ENCODE results near the gene GALNT14.

GALNT14 gene

DNA sequence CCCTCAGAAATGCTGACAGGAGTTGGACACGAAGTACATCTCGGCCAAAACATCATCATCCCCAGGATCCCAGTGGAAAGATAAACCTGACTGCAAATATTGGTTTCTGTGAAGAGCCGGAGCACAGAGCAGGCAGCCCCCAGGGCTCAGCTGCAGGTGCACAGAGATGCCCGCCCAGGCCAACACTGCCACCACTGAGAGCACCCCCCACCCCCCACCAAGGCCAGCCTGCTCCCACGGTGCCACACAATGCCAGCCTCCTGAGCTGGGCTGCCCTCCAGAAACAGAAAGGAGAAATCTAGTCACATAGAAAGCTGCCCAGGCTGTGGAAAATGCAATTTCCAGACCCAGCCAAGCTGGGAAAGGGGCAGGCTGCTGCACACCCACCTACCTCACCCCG, 71.7 kb downstream of the GALNT14 start:
- Histone ChIP-seq H3K27me3 (ENCODE audit: insufficient read depth, low read depth) (no peaks in the 10 kb centered on the region), H2AFZ (ENCODE audit: low read depth) (no peak overlapping the region), H3K27ac (no peak overlapping the region), H3K9ac (no peak overlapping the region), H3K79me2 (ENCODE audit: insufficient read depth, low read depth) (no peaks in the 10 kb centered on the region), H3K4me2 (no peak overlapping the region), H4K20me1 (ENCODE audit: insufficient read depth) (no peaks in the 10 kb centered on the region), H3K4me3 (IDR thresholded peaks at IDR 0.05; ENCODE audit: insufficient read depth, low read depth, low read length) (no peak overlapping the region), H3K4me1 (ENCODE audit: low read depth, poor library complexity, severe bottlenecking) (no peaks in the 10 kb centered on the region), H3K36me3 (ENCODE audit: insufficient read depth) (no peaks in the 10 kb centered on the region)
- no peak for TF ChIP-seq CTCF (conservative IDR thresholded peaks at IDR 0.05; ENCODE audit: low read depth, low read length)

DNA sequence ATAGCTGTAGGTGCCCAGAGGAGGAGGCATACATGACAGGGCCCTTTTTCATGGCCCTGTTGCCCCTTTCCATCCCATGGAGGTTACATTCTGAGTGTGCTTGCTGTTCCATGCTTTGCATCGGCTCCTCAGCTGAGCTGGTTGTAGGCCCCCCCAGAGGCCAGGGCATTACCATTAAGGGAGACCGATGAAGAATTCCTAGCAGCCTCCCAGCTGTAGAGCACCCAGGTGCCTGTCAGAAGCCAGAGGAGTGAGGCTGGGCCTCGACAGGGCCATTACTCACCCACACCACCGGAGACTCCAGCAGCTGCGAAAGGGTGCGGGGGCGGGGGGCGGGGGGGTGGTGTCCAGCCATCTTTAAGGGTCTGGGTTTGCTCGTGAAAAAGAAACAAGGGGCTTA, 72.2 kb downstream of the GALNT14 start:
- Histone ChIP-seq H3K9ac (no peak overlapping the region), H3K79me2 (ENCODE audit: insufficient read depth, low read depth) (no peaks in the 10 kb centered on the region), H3K27me3 (ENCODE audit: insufficient read depth, low read depth) (no peaks in the 10 kb centered on the region), H3K4me2 (no peak overlapping the region), H3K4me3 (IDR thresholded peaks at IDR 0.05; ENCODE audit: insufficient read depth, low read depth, low read length) (no peak overlapping the region), H3K36me3 (ENCODE audit: insufficient read depth) (no peaks in the 10 kb centered on the region), H4K20me1 (ENCODE audit: insufficient read depth) (no peaks in the 10 kb centered on the region), H2AFZ (ENCODE audit: low read depth) (no peak overlapping the region), H3K27ac (no peak overlapping the region), H3K4me1 (ENCODE audit: low read depth, poor library complexity, severe bottlenecking) (no peaks in the 10 kb centered on the region)
- no peak for TF ChIP-seq CTCF (conservative IDR thresholded peaks at IDR 0.05; ENCODE audit: low read depth, low read length)

GRCh38 chr2:31065356-31065755, 72.9 kb downstream of the GALNT14 start:
- Histone ChIP-seq H3K27me3 (ENCODE audit: insufficient read depth, low read depth) (no peaks in the 10 kb centered on the region), H3K4me3 (IDR thresholded peaks at IDR 0.05; ENCODE audit: insufficient read depth, low read depth, low read length) (no peak overlapping the region), H3K27ac (no peak overlapping the region), H3K79me2 (ENCODE audit: insufficient read depth, low read depth) (no peaks in the 10 kb centered on the region), H4K20me1 (ENCODE audit: insufficient read depth) (no peaks in the 10 kb centered on the region), H3K9ac (no peak overlapping the region), H3K36me3 (ENCODE audit: insufficient read depth) (no peaks in the 10 kb centered on the region), H3K4me1 (ENCODE audit: low read depth, poor library complexity, severe bottlenecking) (no peaks in the 10 kb centered on the region), H3K4me2 (no peak overlapping the region), H2AFZ (ENCODE audit: low read depth) (no peak overlapping the region)
- TF ChIP-seq CTCF (conservative IDR thresholded peaks at IDR 0.05; ENCODE audit: low read depth, low read length), result no peak

DNA sequence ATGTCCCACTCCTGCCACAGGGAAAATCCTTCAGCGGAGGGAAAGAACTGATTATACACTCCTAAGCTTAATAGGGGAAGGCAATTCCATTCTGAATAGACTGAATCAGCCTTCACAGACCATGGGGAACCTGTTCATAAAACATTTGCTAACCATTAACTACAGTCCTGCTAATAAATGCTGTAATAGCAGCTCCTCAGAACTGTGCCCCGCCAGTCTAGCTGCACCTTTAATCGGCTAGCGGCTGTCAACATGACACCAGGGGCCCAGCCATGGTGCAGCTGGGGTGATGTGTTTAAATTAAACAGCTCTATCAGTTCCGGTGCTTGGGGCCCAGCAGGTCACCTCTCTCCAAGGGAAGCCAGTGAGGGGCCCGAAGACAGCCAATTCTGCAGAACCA, 77.8 kb downstream of the GALNT14 start:
- H3K79me2 ChIP-seq (ENCODE audit: insufficient read depth, low read depth), result 0 out of 2 replicates have a peak, but pooled peaks cover 6% of the 10 kb centered on the region
- no peak overlapping the region for H3K4me3 ChIP-seq (IDR thresholded peaks at IDR 0.05; ENCODE audit: insufficient read depth, low read depth, low read length)
- no peak overlapping the region for H3K27ac ChIP-seq
- H3K36me3 ChIP-seq (ENCODE audit: insufficient read depth), result no peaks in the 10 kb centered on the region
- H3K4me2 ChIP-seq, result no peak overlapping the region
- TF ChIP-seq CTCF (conservative IDR thresholded peaks at IDR 0.05; ENCODE audit: low read depth, low read length), result no peak
- H3K4me1 ChIP-seq (ENCODE audit: low read depth, poor library complexity, severe bottlenecking), result no peaks in the 10 kb centered on the region
- no peaks in the 10 kb centered on the region for H3K27me3 ChIP-seq (ENCODE audit: insufficient read depth, low read depth)
- H2AFZ ChIP-seq (ENCODE audit: low read depth), result no peak overlapping the region
- no peak overlapping the region for H3K9ac ChIP-seq
- no peaks in the 10 kb centered on the region for H4K20me1 ChIP-seq (ENCODE audit: insufficient read depth)

Measured in KMS-11 (cell line).